Neutrophil (primary cell): ENCODE measurements around the gene SNX8.
"Not testable (repeated sequence)": the region's sequence is repeated elsewhere in the genome, so short reads cannot be mapped to it uniquely, and the experiment has no call there.

Source experiments
- H3K27ac ChIP-seq: fragments of 200-600 bp; sonication (generic); 2 replicates; pipeline ENCODE4 v1.5.1; 2016; ENCODE audit warnings: mild to moderate bottlenecking, moderate library complexity
- H3K27me3 ChIP-seq: fragments of 200-600 bp; sonication (generic); 2 replicates; pipeline ENCODE4 v1.6.0; 2016; ENCODE audit warnings: mild to moderate bottlenecking
- H3K36me3 ChIP-seq: fragments of 200-600 bp; sonication (generic); 2 replicates; pipeline ENCODE4 v1.5.1; 2017
- H3K4me1 ChIP-seq, 2 experiments: fragments of 200-600 bp in 1 of 2; sonication (generic) in 1 of 2; 1 replicate in 1 of 2; 2 replicates in 1 of 2; pipeline versions ENCODE4 v1.5.1 to v1.6.1; 2013 to 2016; ENCODE audit warnings: low read depth in 1 of 2, low read length in 1 of 2, mild to moderate bottlenecking in 1 of 2, moderate library complexity in 1 of 2; ENCODE audit not compliant: control insufficient read depth in 1 of 2, insufficient read depth in 1 of 2
- H3K4me3 ChIP-seq, 2 experiments: fragments of 200-600 bp in 1 of 2; sonication (generic) in 1 of 2; 1 replicate in 1 of 2; 2 replicates in 1 of 2; pipeline ENCODE4 v1.5.1; 2013 to 2016; ENCODE audit warnings: low read depth in 1 of 2, low read length in 1 of 2, mild to moderate bottlenecking in 1 of 2, moderate library complexity in 1 of 2
- H3K9me3 ChIP-seq: fragments of 200-600 bp; sonication (generic); 2 replicates; pipeline ENCODE4 v1.5.1; 2016
- TF ChIP-seq, protein P1 (sequence below): fragments of 200-600 bp; sonication (generic); IDR thresholded peaks from 2 replicates; pipeline ENCODE4 v1.5.1; 2016; ENCODE audit warnings: antibody characterized with exemption

SNX8 gene

DNA sequence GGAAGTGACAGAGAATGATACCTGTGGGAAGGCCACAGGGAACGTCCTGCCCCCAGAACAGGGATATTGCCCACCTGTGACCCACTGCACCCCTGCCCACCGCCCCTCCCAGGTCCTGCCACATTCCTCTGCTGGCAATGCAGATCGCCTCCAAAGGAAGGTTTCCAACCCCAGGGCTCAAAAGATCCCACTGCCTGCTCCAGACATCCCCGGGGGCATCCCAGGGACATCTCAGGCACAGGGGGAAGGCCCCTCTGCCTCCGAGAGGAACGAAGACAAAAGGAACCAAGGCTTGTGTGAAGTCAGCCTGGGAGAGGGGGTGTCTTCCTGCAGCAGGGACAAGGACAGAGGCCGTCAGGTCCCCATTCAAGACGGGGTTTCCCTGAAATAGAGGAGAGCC lies 43.7 kb downstream of the SNX8 start:
- Histone ChIP-seq H3K36me3 (peaks cover 16% of the 10 kb centered on the region), H3K9me3 (no peaks in the 10 kb centered on the region), H3K4me3 (no peak overlapping the region), H3K27ac (no peak overlapping the region), H3K27me3 (no peaks in the 10 kb centered on the region), H3K4me1 (no peaks in the 10 kb centered on the region)
- TF ChIP-seq, protein P1, sequence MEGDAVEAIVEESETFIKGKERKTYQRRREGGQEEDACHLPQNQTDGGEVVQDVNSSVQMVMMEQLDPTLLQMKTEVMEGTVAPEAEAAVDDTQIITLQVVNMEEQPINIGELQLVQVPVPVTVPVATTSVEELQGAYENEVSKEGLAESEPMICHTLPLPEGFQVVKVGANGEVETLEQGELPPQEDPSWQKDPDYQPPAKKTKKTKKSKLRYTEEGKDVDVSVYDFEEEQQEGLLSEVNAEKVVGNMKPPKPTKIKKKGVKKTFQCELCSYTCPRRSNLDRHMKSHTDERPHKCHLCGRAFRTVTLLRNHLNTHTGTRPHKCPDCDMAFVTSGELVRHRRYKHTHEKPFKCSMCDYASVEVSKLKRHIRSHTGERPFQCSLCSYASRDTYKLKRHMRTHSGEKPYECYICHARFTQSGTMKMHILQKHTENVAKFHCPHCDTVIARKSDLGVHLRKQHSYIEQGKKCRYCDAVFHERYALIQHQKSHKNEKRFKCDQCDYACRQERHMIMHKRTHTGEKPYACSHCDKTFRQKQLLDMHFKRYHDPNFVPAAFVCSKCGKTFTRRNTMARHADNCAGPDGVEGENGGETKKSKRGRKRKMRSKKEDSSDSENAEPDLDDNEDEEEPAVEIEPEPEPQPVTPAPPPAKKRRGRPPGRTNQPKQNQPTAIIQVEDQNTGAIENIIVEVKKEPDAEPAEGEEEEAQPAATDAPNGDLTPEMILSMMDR: no peak

DNA sequence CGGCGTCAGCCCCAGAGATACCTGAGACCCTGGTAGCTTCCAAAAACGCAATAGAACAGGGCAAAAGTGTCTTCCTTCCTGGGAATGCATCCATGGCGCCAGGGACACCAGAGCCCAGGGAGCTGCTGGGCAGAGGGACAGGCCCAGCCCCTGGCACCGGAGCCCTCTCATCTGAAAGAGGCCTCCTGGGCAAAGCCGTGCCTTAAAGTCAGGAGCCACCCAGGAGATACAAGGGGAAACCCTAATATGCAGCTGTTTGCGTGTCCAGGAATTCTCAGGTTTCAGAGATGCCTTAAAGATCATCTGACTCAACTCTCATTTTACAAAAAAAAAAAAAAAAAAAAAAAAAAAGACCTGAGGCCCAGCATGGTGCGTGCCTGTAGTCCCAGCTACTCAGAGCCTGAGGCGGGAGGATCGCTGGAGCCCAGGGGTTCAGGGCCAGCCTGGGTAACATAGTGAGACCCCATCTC lies 44.2 kb downstream of the SNX8 start:
- peaks cover 16% of the 10 kb centered on the region for H3K36me3 ChIP-seq

DNA sequence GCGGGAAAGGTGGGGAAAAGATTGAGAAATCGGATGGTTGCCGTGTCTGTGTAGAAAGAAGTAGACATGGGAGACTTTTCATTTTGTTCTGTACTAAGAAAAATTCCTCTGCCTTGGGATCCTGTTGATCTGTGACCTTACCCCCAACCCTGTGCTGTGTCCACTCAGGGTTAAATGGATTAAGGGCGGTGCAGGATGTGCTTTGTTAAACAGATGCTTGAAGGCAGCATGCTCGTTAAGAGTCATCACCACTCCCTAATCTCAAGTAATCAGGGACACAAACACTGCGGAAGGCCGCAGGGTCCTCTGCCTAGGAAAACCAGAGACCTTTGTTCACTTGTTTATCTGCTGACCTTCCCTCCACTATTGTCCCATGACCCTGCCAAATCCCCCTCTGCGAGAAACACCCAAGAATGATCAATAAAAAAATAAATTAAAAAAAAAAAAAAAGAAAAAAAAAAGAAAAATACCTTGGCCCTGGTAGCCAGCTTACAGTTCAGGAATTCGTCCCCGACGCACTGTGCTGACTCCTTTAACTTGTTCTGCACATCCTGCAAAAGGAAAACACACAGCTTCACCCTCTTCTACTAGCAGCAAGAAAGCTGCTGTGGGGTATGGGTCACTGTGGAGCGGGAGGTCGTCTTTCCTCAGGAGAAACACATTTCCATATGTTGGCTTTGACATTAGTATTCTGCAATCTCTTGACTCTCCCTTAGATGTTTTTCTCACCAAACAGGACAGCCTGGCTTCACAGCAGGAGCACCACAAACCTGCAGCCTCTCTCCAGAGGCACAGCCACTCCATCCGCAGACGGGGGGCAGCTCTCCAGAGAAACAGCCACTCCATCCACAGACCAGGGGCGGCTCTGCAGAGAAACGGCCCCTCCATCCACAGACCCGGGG lies 44.9 kb downstream of the SNX8 start:
- not testable (repeated sequence) for H3K4me3 ChIP-seq, H3K27ac ChIP-seq, H3K27me3 ChIP-seq, H3K36me3 ChIP-seq, H3K9me3 ChIP-seq, H3K4me1 ChIP-seq

More for the DNA sequence above, 44.2 kb downstream of the SNX8 start:
- no peaks in the 10 kb centered on the region for H3K4me1 ChIP-seq
- H3K4me3 ChIP-seq: no peak overlapping the region
- TF ChIP-seq, protein P1: no peak
- H3K27me3 ChIP-seq: no peaks in the 10 kb centered on the region
- H3K9me3 ChIP-seq: no peaks in the 10 kb centered on the region
- no peak overlapping the region for H3K27ac ChIP-seq

DNA sequence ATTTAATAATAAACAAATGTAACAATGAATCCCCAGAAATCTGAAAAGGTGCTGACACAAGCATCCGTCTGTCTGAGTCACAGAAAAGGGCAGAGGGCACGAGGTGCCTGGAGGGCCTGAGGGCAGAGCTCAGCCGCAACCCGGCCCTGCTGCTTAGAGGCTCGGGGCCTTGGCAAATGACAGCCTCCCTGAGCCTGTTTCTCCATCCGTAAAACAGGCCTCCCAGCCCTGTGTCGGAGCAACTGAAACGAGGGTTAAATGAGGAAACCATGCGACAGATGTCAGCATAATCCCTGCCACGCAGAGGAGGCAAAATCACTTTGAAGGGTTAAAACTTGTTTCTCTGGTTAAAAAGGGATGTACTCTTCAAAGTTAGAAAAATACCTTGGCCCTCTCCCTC lies 47.3 kb downstream of the SNX8 start:
- no peaks in the 10 kb centered on the region for H3K27me3 ChIP-seq
- H3K9me3 ChIP-seq: no peaks in the 10 kb centered on the region
- H3K4me3 ChIP-seq: no peak overlapping the region
- TF ChIP-seq, protein P1: no peak
- peaks cover 3 to 4% of the 10 kb centered on the region in 2 experiments for H3K4me1 ChIP-seq
- no peak overlapping the region for H3K27ac ChIP-seq
- peaks cover 4% of the 10 kb centered on the region for H3K36me3 ChIP-seq

DNA sequence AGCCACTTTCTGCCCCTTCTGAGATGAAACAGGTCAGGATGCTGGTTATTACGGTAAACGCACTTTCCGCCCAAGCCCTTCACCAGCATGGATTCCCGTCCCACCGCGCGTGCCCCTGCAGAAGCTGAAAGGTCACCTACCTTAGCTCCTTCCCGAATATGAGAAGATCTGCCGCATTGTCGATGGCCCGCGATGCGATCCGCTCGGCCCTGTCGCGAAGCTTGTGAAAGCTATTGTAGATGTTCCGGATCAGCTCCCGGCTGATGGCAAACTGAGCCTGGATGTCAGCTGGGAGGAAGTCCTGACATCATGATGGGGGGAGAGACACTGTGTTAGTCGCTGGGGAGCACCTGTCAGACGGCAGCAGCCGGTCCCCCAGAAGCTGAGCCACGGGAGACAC lies 50.1 kb downstream of the SNX8 start:
- Histone ChIP-seq H3K27me3 (no peaks in the 10 kb centered on the region), H3K27ac (no peak overlapping the region), H3K4me1 (peaks cover 11 to 15% of the 10 kb centered on the region in 2 experiments), H3K9me3 (no peaks in the 10 kb centered on the region), H3K4me3 (no peak overlapping the region), H3K36me3 (no peaks in the 10 kb centered on the region)
- TF ChIP-seq, protein P1: no peak

DNA sequence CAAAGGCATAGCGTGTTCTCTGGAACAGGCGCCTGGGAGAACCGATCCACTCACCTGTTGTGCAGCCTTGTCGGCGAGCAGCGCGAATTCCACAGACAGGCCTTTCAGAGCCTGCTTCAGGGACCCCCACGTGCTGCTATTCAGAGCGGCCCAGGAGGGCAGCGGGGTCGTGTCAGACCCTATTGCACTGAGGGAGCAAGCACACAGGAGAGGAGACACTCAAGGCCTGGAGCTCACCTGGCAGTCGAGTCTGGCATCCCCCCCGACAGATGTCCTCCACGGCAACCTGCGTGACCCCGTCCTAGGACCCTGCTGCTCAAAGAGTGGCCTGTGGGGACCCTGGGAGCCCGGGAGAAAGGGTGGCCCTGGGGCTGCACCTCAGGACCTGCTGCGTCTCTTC lies 51.1 kb downstream of the SNX8 start:
- no peak overlapping the region for H3K4me3 ChIP-seq
- no peaks in the 10 kb centered on the region for H3K36me3 ChIP-seq
- TF ChIP-seq, protein P1: no peak
- H3K4me1 ChIP-seq: peaks cover 11 to 15% of the 10 kb centered on the region in 2 experiments
- no peaks in the 10 kb centered on the region for H3K9me3 ChIP-seq
- H3K27ac ChIP-seq: no peak overlapping the region
- H3K27me3 ChIP-seq: no peaks in the 10 kb centered on the region
